Measurements from ENCODE around the gene KRT10. TPM values are rescaled to one million over a fixed set of nuclear protein-coding genes. Genes with fewer than 3 reads are reported as not detected.

KRT10 gene
- polyA plus RNA-seq, 1 donor (not counting 4 experiments of a cell fraction or from before 2014, with no cell fraction given) = 67.9 TPM

GRCh38 chr17:40870136-40870535, 47.7 kb upstream of the KRT10 start:
- H4K20me1 ChIP-seq (ENCODE audit: control insufficient read depth, extremely low read depth, insufficient read depth, low read length) = no peaks in the 10 kb centered on the region

GRCh38 chr17:40866838-40867237, 44.4 kb upstream of the KRT10 start, which contains the start of gene KRT12:
KRT12 (minus strand) TSS chr17:40867223; CDS start chr17:40867186, 37 bp downstream.
- Histone ChIP-seq H3K79me2 (ENCODE audit: control insufficient read depth, insufficient read depth, low read length) (no peaks in the 10 kb centered on the region), H2AFZ (ENCODE audit: control insufficient read depth, low read length) (no peak within 1 kb of the TSS), H3K36me3 (ENCODE audit: control insufficient read depth in 2 of 2, extremely low read depth in 1 of 2, insufficient read depth in 2 of 2, low read length in 2 of 2) (no peaks in the 10 kb centered on the region), H3K27me3 (ENCODE audit: control insufficient read depth, extremely low read depth, insufficient read depth, low read length) (no peaks in the 10 kb centered on the region), H3K9ac (ENCODE audit: control insufficient read depth, extremely low read depth, insufficient read depth, low read length) (no peak within 1 kb of the TSS), H3K27ac (ENCODE audit: control insufficient read depth, insufficient read depth, low read length) (no peak within 1 kb of the TSS), H3K4me3 (ENCODE audit: control insufficient read depth in 2 of 3, extremely low read depth in 1 of 3, insufficient read depth in 2 of 3, low read depth in 1 of 3, low read length in 3 of 3) (no peak within 1 kb of the TSS), H3K9me3 (ENCODE audit: control insufficient read depth, low read depth, low read length) (no peaks in the 10 kb centered on the region), H3K4me2 (ENCODE audit: control insufficient read depth, extremely low read depth, insufficient read depth, low read depth, low read length) (no peak within 1 kb of the TSS), H3K9me1 (ENCODE audit: control insufficient read depth, extremely low read depth, insufficient read depth, low read length) (no peaks in the 10 kb centered on the region), H3K4me1 (ENCODE audit: control insufficient read depth, extremely low read depth, insufficient read depth, low read length) (no peaks in the 10 kb centered on the region), H4K20me1 (ENCODE audit: control insufficient read depth, extremely low read depth, insufficient read depth, low read length) (no peaks in the 10 kb centered on the region)
- no peak for DNase-seq (ENCODE audit: low read depth, low spot score)
- TF ChIP-seq EZH2 (IDR thresholded peaks at IDR 0.05; ENCODE audit: low read length) = no peak
- no peak for FAIRE-seq
- dilution Hi-C loops (cut with MboI; ENCODE audit: extremely low pct_ligation_motif_present, low sequenced_read_pairs) = no loop called here

More at GRCh38 chr17:40870136-40870535, 47.7 kb upstream of the KRT10 start:
- Histone ChIP-seq H3K27me3 (ENCODE audit: control insufficient read depth, extremely low read depth, insufficient read depth, low read length) (no peaks in the 10 kb centered on the region), H3K4me3 (ENCODE audit: control insufficient read depth in 2 of 3, extremely low read depth in 1 of 3, insufficient read depth in 2 of 3, low read depth in 1 of 3, low read length in 3 of 3) (no peak overlapping the region), H2AFZ (ENCODE audit: control insufficient read depth, low read length) (no peak overlapping the region), H3K79me2 (ENCODE audit: control insufficient read depth, insufficient read depth, low read length) (no peaks in the 10 kb centered on the region), H3K4me1 (ENCODE audit: control insufficient read depth, extremely low read depth, insufficient read depth, low read length) (no peaks in the 10 kb centered on the region), H3K4me2 (ENCODE audit: control insufficient read depth, extremely low read depth, insufficient read depth, low read depth, low read length) (no peak overlapping the region), H3K9me3 (ENCODE audit: control insufficient read depth, low read depth, low read length) (no peaks in the 10 kb centered on the region), H3K9ac (ENCODE audit: control insufficient read depth, extremely low read depth, insufficient read depth, low read length) (no peak overlapping the region), H3K27ac (ENCODE audit: control insufficient read depth, insufficient read depth, low read length) (no peak overlapping the region), H3K36me3 (ENCODE audit: control insufficient read depth in 2 of 2, extremely low read depth in 1 of 2, insufficient read depth in 2 of 2, low read length in 2 of 2) (no peaks in the 10 kb centered on the region), H3K9me1 (ENCODE audit: control insufficient read depth, extremely low read depth, insufficient read depth, low read length) (no peaks in the 10 kb centered on the region)
- no peak for FAIRE-seq
- no peak for TF ChIP-seq CTCF (optimal IDR thresholded peaks at IDR 0.05 in 1 of 3, IDR thresholded peaks at IDR 0.05 in 1 of 3, conservative IDR thresholded peaks at IDR 0.05 in 1 of 3; ENCODE audit: extremely low read depth in 1 of 3, insufficient read depth in 2 of 3, low read length in 3 of 3)
- TF ChIP-seq EZH2 (IDR thresholded peaks at IDR 0.05; ENCODE audit: low read length) = no peak
- no peak for DNase-seq (ENCODE audit: low read depth, low spot score)
- dilution Hi-C loops (cut with MboI; ENCODE audit: extremely low pct_ligation_motif_present, low sequenced_read_pairs) = no loop called here

Measured in keratinocyte (primary cell).